22Rv1 (cell line): ENCODE measurements around the gene TNIP2.

ENCODE experiments used
- CTCF ChIP-seq: fragments of 450-650 bp; IDR thresholded peaks from 2 replicates; pipeline ENCODE4 v1.5.1; 2017; ENCODE audit warnings: mild to moderate bottlenecking
- ZFX ChIP-seq: fragments of 450-650 bp; IDR thresholded peaks from 2 replicates; pipeline ENCODE4 v1.6.1; 2017; ENCODE audit warnings: antibody characterized with exemption, borderline replicate concordance

DNA sequence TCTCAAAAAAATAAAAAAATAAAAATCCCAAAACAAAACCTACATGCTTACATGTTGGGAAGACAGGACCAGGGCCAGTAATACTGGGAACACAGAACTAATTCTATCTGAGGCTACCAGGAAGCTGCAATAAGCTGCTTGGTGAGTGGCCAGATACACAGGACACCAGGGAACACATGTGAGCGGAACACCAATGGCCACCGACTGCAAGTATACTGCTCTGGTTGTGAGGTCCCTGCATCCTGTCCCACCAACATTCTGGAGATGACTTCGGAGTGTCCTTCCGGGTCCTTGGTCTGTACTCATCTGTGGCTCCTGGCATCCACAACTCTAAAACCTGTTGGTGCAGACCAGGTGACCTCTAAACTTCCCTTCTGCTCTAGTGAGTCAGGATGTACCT is 2.7 kb downstream of the TNIP2 start:
- TF ChIP-seq CTCF (no peak), ZFX (no peak)
